Activated CD8-positive, alpha-beta memory T cell treated with anti-CD3 and anti-CD28 coated beads, Interleukin-2, amount 50 U/mL, for 1 hour (primary cell): ENCODE results near the gene MRGPRG.

ENCODE experiments used
- DNase-seq: peaks from one replicate; pipeline ENCODE4 v3.0.0-alpha.2; 2020; ENCODE audit errors: extremely low read depth

MRGPRG gene

GRCh38 chr11:3207526-3208189 lies 11.0 kb downstream of the MRGPRG start:
- no peak for DNase-seq

- DNase-seq: no peak
Observed at GRCh38 chr11:3206922-3207204, 11.8 kb downstream of the MRGPRG start.

- DNase-seq: no peak
Observed at GRCh38 chr11:3206156-3206921, 12.3 kb downstream of the MRGPRG start.

- no peak for DNase-seq
Observed at GRCh38 chr11:3205261-3206155, 13.1 kb downstream of the MRGPRG start.

- no peak for DNase-seq
Observed at GRCh38 chr11:3204141-3205015, 14.2 kb downstream of the MRGPRG start.

GRCh38 chr11:3203221-3204043 lies 15.2 kb downstream of the MRGPRG start:
- no peak for DNase-seq

- no peak for DNase-seq
Observed at GRCh38 chr11:3202759-3203158, 15.9 kb downstream of the MRGPRG start.

GRCh38 chr11:3202305-3202704 lies 16.3 kb downstream of the MRGPRG start:
- no peak for DNase-seq

- no peak for DNase-seq
Observed at GRCh38 chr11:3201677-3202181, 16.9 kb downstream of the MRGPRG start.

- DNase-seq: no peak
Observed at GRCh38 chr11:3201112-3201581, 17.5 kb downstream of the MRGPRG start.

- DNase-seq: no peak
Observed at GRCh38 chr11:3200388-3201111, 18.1 kb downstream of the MRGPRG start.

- no peak for DNase-seq
Observed at GRCh38 chr11:3199537-3200295, 18.9 kb downstream of the MRGPRG start.

- no peak for DNase-seq
Observed at GRCh38 chr11:3198815-3199214, 19.8 kb downstream of the MRGPRG start.

GRCh38 chr11:3197878-3198528 lies 20.6 kb downstream of the MRGPRG start:
- DNase-seq: no peak

GRCh38 chr11:3197044-3197695 lies 21.4 kb downstream of the MRGPRG start:
- no peak for DNase-seq

GRCh38 chr11:3196161-3197043 lies 22.2 kb downstream of the MRGPRG start:
- DNase-seq: no peak
